GM12878 (cell line): ENCODE data around the gene TCTN1. TPM values are rescaled to one million over a fixed set of nuclear protein-coding genes. Genes with fewer than 3 reads are reported as not detected.

Experiments used
- ATAC-seq: fragments of 200-7000 bp; cut with Tn5 transposase; 3 replicates; pipeline ENCODE4 v1.9.1; 2020; ENCODE audit warnings: mild to moderate bottlenecking, moderate library complexity
- BruUV-seq: library from RNA; stranded (reverse); fragments of 400-500 nt; replicated peaks from 2 replicates; lab custom pipeline; 2021; lab: Mats Ljungman, UMichigan
- CTCF ChIA-PET: fragments of 300-600 bp; sonication (Branson Sonifier 250); formaldehyde crosslinking; extraction: SDS; loops from one replicate; lab custom pipeline; 2021; ENCODE audit warnings: inconsistent platforms; lab: Yijun Ruan, JAX
- POLR2A ChIA-PET: fragments of 350-600 bp; formaldehyde crosslinking; extraction: SDS; loops from one replicate; lab custom pipeline; 2021; ENCODE audit warnings: inconsistent platforms; lab: Charles Lee
- RAD21 ChIA-PET: fragments of 300-600 bp; sonication (Branson Sonifier 250); formaldehyde crosslinking; loops from one replicate; lab custom pipeline; 2023; ENCODE audit warnings: antibody characterized with exemption; ENCODE audit not compliant: unreplicated experiment; lab: Charles Lee
- SMC1A ChIA-PET: fragments of 300-600 bp; sonication (Branson Sonifier 250); formaldehyde crosslinking; loops from one replicate; lab custom pipeline; 2023; ENCODE audit not compliant: unreplicated experiment, uncharacterized antibody; lab: Charles Lee
- DNase-seq: peaks from one replicate; pipeline ENCODE4 v3.0.0-alpha.2; 2011; ENCODE audit warnings: low read depth, low spot score
- FAIRE-seq: peaks from 3 replicates; lab custom pipeline; 2011; peaks lifted over from hg19 to GRCh38; lab: Jason Lieb, UNC
- H2AFZ ChIP-seq: 2 replicates; pipeline ENCODE4 v1.6.0; 2011; ENCODE audit warnings: low read depth, low read length, control low read depth; ENCODE audit not compliant: control insufficient read depth
- H3K27ac ChIP-seq: 2 replicates; pipeline ENCODE4 v1.5.1; 2011; ENCODE audit warnings: control low read depth; ENCODE audit not compliant: control insufficient read depth, insufficient read depth
- H3K27me3 ChIP-seq, 2 experiments: replicated peaks in 1 of 2; 2 replicates each; pipeline versions ENCODE4 v1.6.0 to v1.6.1; 2011; ENCODE audit warnings: low read length in 1 of 2; ENCODE audit not compliant: control insufficient read depth in 2 of 2, insufficient read depth in 2 of 2
- H3K36me3 ChIP-seq, 2 experiments: 2 replicates each; pipeline ENCODE4 v1.5.1; 2011; ENCODE audit warnings: low read length in 1 of 2; ENCODE audit not compliant: control insufficient read depth in 2 of 2, insufficient read depth in 2 of 2
- H3K4me1 ChIP-seq: 2 replicates; pipeline ENCODE4 v1.6.1; 2011; ENCODE audit warnings: mild to moderate bottlenecking, low read length, moderate library complexity, mixed read lengths; ENCODE audit not compliant: control insufficient read depth, insufficient read depth
- H3K4me2 ChIP-seq: 2 replicates; pipeline ENCODE4 v1.6.0; 2011; ENCODE audit warnings: control low read depth; ENCODE audit not compliant: control insufficient read depth, insufficient read depth
- H3K4me3 ChIP-seq: fragments of 200-600 bp; sonication (generic); 2 replicates; pipeline ENCODE4 v1.5.1; 2016
- H3K79me2 ChIP-seq: 2 replicates; pipeline ENCODE4 v1.6.0; 2011; ENCODE audit warnings: low read length; ENCODE audit not compliant: control insufficient read depth, insufficient read depth
- H3K9ac ChIP-seq: 2 replicates; pipeline ENCODE4 v1.8.0; 2011; ENCODE audit warnings: low read length, control low read depth, mixed read lengths; ENCODE audit not compliant: control insufficient read depth, insufficient read depth
- H3K9me3 ChIP-seq: replicated peaks from 3 replicates; pipeline ENCODE4 v1.5.1; 2011; ENCODE audit warnings: mild to moderate bottlenecking, low read length; ENCODE audit not compliant: control insufficient read depth, insufficient read depth
- H4K20me1 ChIP-seq: 2 replicates; pipeline ENCODE4 v1.6.0; 2011; ENCODE audit not compliant: control insufficient read depth, insufficient read depth
- KDM1A ChIP-seq: fragments of 200-600 bp; sonication (generic); IDR thresholded peaks from 2 replicates; pipeline ENCODE4 v1.6.1; 2016; ENCODE audit warnings: borderline replicate concordance
- MYC ChIP-seq: IDR thresholded peaks from 2 replicates; pipeline ENCODE4 v1.6.1; 2011; ENCODE audit warnings: mild to moderate bottlenecking, low read length, moderate library complexity, inconsistent platforms; ENCODE audit not compliant: insufficient read depth, insufficient replicate concordance, insufficient read length, severe bottlenecking
- PAX5 ChIP-seq: IDR thresholded peaks from 2 replicates; pipeline ENCODE4 v1.6.1; 2011; ENCODE audit warnings: low read depth, low read length, borderline replicate concordance
- POU2F2 ChIP-seq: IDR thresholded peaks from 3 replicates; pipeline ENCODE4 v1.6.1; 2011; ENCODE audit warnings: low read depth, mild to moderate bottlenecking, low read length, borderline replicate concordance
- SREBF1 ChIP-seq: IDR thresholded peaks from 2 replicates; pipeline ENCODE4 v1.6.1; 2012; ENCODE audit warnings: mild to moderate bottlenecking, low read length
- YY1 ChIP-seq: IDR thresholded peaks from 2 replicates; pipeline ENCODE4 v1.6.1; 2011; ENCODE audit warnings: low read depth, mild to moderate bottlenecking, low read length
- ZNF217 ChIP-seq: fragments of 450-650 bp; IDR thresholded peaks from 2 replicates; pipeline ENCODE4 v1.6.1; 2017; ENCODE audit warnings: antibody characterized with exemption, mild to moderate bottlenecking
- WGBS: methylation state at CpG from one replicate; pipeline ENCODE4 v1.1.6; 2016; ENCODE audit warnings: low lambda C conversion rate; ENCODE audit not compliant: insufficient replicate concordance, insufficient coverage; ENCODE audit errors: missing lambda C conversion rate; 5-methylcytosine and 5-hydroxymethylcytosine counted together
- in situ Hi-C: fragments of 300-500 bp; cut with MboI; formaldehyde crosslinking; loops from 9 replicates; pipeline ENCODE4 v1.14.3; 2018; ENCODE audit warnings: mixed read lengths
- intact Hi-C: fragments of 100-400 bp; cut with micrococcal nuclease; formaldehyde crosslinking; loops from one replicate; pipeline ENCODE4 v1.14.2; 2022; ENCODE audit not compliant: unreplicated experiment
- polyA plus RNA-seq, 11 experiments: library from polyadenylated mRNA; depleted of rRNA in 4 of 11; unstranded in 6 of 11; stranded (reverse) in 5 of 11; fragments of >200 nt; fragmentation: Nextera tagmentation in 4 of 11; fragmentation: Illumina TruSeq in 1 of 11; extraction: Ambion mirVana in 4 of 11; extraction: Trizol in 1 of 11; gene quantifications; 1 replicate in 1 of 11; 2 replicates in 10 of 11; pipeline versions ENCODE4 v1.2.1 to v1.2.3, GENCODE V29; 2011 to 2016; ENCODE audit warnings: inconsistent platforms in 2 of 11, missing spikeins in 2 of 11, low read depth in 1 of 11
- total RNA-seq, 4 experiments: library from RNA; depleted of rRNA in 3 of 4; stranded (reverse); fragments of >200 nt in 3 of 4; fragmentation: Illumina TruSeq in 1 of 4; extraction: Trizol in 1 of 4; gene quantifications; 2 replicates each; pipeline versions ENCODE4 v1.2.1 to v1.2.3, GENCODE V29; 2013 to 2021
- TF ChIP-seq, protein P1 (sequence below): IDR thresholded peaks from 2 replicates; pipeline ENCODE4 v1.6.1; 2011; ENCODE audit warnings: low read depth, mild to moderate bottlenecking, low read length, moderate library complexity, borderline replicate concordance; ENCODE audit errors: extremely low read depth
- TF ChIP-seq, protein P2 (sequence below): IDR thresholded peaks from 2 replicates; pipeline ENCODE4 v1.6.1; 2012; ENCODE audit warnings: low read length, inconsistent platforms
- TF ChIP-seq, protein P3 (sequence below): fragments of 450-650 bp; IDR thresholded peaks from 2 replicates; pipeline ENCODE4 v1.6.1; 2017; ENCODE audit warnings: mild to moderate bottlenecking
- TF ChIP-seq, protein P4 (sequence below): fragments of 450-650 bp; formaldehyde crosslinking; IDR thresholded peaks from 2 replicates; pipeline ENCODE4 v1.5.0; 2022; ENCODE audit warnings: mild to moderate bottlenecking, missing genetic modification characterization

The TCTN1 gene
- total and polyA plus RNA-seq, 10 of the 15 experiments (the other 5 are each of a cell fraction or from before 2014, with no cell fraction given): 8.8 to 23.5 (median 15.3) TPM

DNA sequence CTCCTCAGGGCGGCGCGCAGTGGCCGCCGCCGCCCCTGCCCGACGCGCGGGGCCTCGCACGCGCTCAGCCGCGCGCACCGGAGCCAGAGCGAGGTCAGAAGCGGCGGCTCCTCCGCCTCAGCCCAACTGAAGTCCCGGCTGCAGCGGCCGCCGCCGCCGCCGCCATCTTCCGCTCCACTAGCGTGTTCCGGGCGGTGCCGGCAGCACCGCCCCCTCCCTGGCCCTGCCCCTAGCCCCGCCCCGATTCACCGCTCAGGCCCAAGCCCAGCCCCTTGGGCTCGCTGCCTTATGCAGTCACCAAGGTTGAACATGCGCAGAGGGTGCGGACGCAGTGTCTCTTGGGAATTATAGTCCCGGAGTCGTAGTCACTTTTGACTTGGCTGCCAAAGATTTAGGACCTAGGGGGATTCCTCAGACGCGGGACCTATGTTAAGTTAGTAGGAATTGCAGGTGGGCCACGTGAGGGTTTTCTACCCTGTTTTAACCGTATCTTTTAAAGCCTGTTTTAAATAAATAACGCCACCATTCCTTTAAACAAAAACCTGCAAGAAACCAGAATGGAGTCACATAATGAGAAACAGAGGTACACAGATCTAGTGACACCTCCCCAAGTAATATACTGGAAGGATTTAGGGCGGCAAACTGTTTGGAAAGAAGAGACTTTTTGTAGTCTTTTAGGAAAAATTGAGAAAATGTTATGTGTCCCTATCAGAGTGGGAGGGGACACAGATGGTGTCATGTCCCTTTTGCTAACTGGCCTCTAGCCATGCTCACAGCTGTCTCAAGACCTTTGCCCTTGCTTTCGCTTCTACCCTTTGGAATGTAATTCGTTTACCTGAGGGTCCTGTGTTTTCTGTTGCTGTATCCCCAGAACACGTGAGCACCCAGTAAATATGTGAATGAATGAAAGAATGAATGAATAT, 30.5 kb upstream of the TCTN1 start, which contains the start of gene PPTC7 (continued):
- TF ChIP-seq PAX5: peak; percentile 18; the same call in 1 of the 2 replicates
- TF ChIP-seq, protein P1, sequence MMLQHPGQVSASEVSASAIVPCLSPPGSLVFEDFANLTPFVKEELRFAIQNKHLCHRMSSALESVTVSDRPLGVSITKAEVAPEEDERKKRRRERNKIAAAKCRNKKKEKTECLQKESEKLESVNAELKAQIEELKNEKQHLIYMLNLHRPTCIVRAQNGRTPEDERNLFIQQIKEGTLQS: peak; percentile 37; the same call in 1 of the 2 replicates
- TF ChIP-seq ZNF217: peak; percentile 7; the same call in 1 of the 2 replicates
- no peak for TF ChIP-seq MYC

DNA sequence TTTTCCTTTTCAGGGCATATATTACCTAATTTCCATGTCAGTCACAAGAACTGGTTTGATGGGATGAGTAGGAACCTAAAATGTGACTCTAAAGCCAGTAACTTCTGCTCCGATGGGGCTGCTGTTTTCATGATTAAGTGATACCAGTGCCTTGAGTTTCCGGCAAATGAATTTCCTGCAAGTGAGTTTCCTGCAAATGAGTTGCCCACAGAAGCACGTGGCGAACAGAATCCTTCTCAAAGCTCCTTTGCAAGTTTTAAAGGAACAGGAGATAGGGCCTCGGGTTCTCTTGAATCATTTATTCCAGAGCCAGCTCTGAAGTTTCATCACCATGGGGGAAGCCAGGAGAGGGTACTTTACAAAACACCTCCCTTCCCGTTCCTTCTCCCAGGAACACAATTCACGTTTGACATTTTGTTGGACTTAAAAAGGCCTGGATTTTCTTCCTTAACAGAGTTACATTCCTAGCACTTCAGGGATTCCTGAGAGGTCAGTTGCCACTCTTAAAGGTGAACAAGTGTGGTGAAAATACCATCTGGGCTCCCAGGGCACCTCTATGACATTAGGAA, 28.6 kb upstream of the TCTN1 start:
- ChIA-PET SMC1A (interaction anchor here (0.8 to 2.7 kb wide), 15 partner anchors 9 to 134 kb away, joined by 3 to 16 read pairs (median 5); no protein-coding TSS in a partner anchor), RAD21 (interaction anchor here (0.8 to 2.6 kb wide), 3 partner anchors 13 to 42 kb away, joined by 3 to 16 read pairs (median 5); no protein-coding TSS in a partner anchor), CTCF (interaction anchor here (1.0 to 2.8 kb wide), 6 partner anchors 10 to 82 kb away, joined by 3 to 23 read pairs (median 4); no protein-coding TSS in a partner anchor), POLR2A (interaction anchor here (0.5 to 0.9 kb wide), 6 partner anchors 8 to 205 kb away, joined by 3 to 6 read pairs (median 4); no protein-coding TSS in a partner anchor)
- peak overlapping the region; percentile 38; the same call in 1 of the 2 replicates for H3K27ac ChIP-seq
- no peaks in the 10 kb centered on the region for H3K9me3 ChIP-seq
- in situ Hi-C loops (no loop called here), intact Hi-C loops (no loop called here)
- H3K36me3 ChIP-seq: no peaks in the 10 kb centered on the region
- no peaks in the 10 kb centered on the region for H4K20me1 ChIP-seq
- no peaks in the 10 kb centered on the region for H3K27me3 ChIP-seq
- no peak overlapping the region for H3K4me3 ChIP-seq
- peak overlapping the region; percentile 68 for H3K4me2 ChIP-seq
- H3K4me1 ChIP-seq: peaks cover 25% of the 10 kb centered on the region
- peak overlapping the region; percentile 93 for H2AFZ ChIP-seq
- 38% methylated on average over 7 of the region's 7 CpGs for WGBS
- FAIRE-seq: no peak
- no peak for DNase-seq
- no peak overlapping the region; the same call in 1 of the 2 replicates for H3K9ac ChIP-seq
- ATAC-seq: no peak
- no TSS peak for BruUV-seq
- H3K79me2 ChIP-seq: peaks cover 33% of the 10 kb centered on the region
- no peak for TF ChIP-seq SREBF1
- TF ChIP-seq, protein P2, sequence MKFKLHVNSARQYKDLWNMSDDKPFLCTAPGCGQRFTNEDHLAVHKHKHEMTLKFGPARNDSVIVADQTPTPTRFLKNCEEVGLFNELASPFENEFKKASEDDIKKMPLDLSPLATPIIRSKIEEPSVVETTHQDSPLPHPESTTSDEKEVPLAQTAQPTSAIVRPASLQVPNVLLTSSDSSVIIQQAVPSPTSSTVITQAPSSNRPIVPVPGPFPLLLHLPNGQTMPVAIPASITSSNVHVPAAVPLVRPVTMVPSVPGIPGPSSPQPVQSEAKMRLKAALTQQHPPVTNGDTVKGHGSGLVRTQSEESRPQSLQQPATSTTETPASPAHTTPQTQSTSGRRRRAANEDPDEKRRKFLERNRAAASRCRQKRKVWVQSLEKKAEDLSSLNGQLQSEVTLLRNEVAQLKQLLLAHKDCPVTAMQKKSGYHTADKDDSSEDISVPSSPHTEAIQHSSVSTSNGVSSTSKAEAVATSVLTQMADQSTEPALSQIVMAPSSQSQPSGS: no peak
- TF ChIP-seq, protein P3, sequence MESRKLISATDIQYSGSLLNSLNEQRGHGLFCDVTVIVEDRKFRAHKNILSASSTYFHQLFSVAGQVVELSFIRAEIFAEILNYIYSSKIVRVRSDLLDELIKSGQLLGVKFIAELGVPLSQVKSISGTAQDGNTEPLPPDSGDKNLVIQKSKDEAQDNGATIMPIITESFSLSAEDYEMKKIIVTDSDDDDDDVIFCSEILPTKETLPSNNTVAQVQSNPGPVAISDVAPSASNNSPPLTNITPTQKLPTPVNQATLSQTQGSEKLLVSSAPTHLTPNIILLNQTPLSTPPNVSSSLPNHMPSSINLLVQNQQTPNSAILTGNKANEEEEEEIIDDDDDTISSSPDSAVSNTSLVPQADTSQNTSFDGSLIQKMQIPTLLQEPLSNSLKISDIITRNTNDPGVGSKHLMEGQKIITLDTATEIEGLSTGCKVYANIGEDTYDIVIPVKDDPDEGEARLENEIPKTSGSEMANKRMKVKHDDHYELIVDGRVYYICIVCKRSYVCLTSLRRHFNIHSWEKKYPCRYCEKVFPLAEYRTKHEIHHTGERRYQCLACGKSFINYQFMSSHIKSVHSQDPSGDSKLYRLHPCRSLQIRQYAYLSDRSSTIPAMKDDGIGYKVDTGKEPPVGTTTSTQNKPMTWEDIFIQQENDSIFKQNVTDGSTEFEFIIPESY: no peak
- TF ChIP-seq POU2F2: no peak
- no peak for TF ChIP-seq KDM1A
- TF ChIP-seq YY1: no peak
- TF ChIP-seq, protein P4, sequence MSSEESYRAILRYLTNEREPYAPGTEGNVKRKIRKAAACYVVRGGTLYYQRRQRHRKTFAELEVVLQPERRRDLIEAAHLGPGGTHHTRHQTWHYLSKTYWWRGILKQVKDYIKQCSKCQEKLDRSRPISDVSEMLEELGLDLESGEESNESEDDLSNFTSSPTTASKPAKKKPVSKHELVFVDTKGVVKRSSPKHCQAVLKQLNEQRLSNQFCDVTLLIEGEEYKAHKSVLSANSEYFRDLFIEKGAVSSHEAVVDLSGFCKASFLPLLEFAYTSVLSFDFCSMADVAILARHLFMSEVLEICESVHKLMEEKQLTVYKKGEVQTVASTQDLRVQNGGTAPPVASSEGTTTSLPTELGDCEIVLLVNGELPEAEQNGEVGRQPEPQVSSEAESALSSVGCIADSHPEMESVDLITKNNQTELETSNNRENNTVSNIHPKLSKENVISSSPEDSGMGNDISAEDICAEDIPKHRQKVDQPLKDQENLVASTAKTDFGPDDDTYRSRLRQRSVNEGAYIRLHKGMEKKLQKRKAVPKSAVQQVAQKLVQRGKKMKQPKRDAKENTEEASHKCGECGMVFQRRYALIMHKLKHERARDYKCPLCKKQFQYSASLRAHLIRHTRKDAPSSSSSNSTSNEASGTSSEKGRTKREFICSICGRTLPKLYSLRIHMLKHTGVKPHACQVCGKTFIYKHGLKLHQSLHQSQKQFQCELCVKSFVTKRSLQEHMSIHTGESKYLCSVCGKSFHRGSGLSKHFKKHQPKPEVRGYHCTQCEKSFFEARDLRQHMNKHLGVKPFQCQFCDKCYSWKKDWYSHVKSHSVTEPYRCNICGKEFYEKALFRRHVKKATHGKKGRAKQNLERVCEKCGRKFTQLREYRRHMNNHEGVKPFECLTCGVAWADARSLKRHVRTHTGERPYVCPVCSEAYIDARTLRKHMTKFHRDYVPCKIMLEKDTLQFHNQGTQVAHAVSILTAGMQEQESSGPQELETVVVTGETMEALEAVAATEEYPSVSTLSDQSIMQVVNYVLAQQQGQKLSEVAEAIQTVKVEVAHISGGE (CRISPR knock-in tag): no peak
